H9 (cell line): ENCODE measurements around the gene WARS2. TPM values are rescaled to one million over a fixed set of nuclear protein-coding genes. Genes with fewer than 3 reads are reported as not detected.

ENCODE experiments used
- DNase-seq: peaks from one replicate; pipeline ENCODE4 v3.0.0-alpha.2; 2017
- H2AFZ ChIP-seq: one replicate; pipeline ENCODE4 v1.6.1; 2013; ENCODE audit warnings: mild to moderate bottlenecking, low read length, control low read depth, moderate library complexity
- H2AK5ac ChIP-seq: 2 replicates; pipeline ENCODE4 v1.6.1; 2013; ENCODE audit warnings: low read length, control low read depth, mixed read lengths; ENCODE audit not compliant: insufficient read length
- H2BK120ac ChIP-seq: one replicate; pipeline ENCODE4 v1.6.1; 2013; ENCODE audit warnings: low read depth, mild to moderate bottlenecking, low read length, control low read depth, inconsistent platforms; ENCODE audit not compliant: poor library complexity, severe bottlenecking
- H2BK12ac ChIP-seq: 2 replicates; pipeline ENCODE4 v1.6.1; 2013; ENCODE audit warnings: low read length, control low read depth, mixed read lengths, low read depth; ENCODE audit not compliant: insufficient read length
- H2BK15ac ChIP-seq: 2 replicates; pipeline ENCODE4 v1.6.1; 2013; ENCODE audit warnings: low read depth, low read length, control low read depth
- H2BK20ac ChIP-seq: one replicate; pipeline ENCODE4 v1.6.1; 2013; ENCODE audit warnings: low read depth, mild to moderate bottlenecking, low read length, control low read depth, inconsistent platforms; ENCODE audit not compliant: poor library complexity, severe bottlenecking
- H2BK5ac ChIP-seq: 2 replicates; pipeline ENCODE4 v1.6.1; 2013; ENCODE audit warnings: low read length, control low read depth, mixed read lengths; ENCODE audit not compliant: insufficient read length
- H3K14ac ChIP-seq: 2 replicates; pipeline ENCODE4 v1.6.1; 2013; ENCODE audit warnings: low read length, control low read depth; ENCODE audit not compliant: insufficient read depth
- H3K18ac ChIP-seq: 2 replicates; pipeline ENCODE4 v1.6.1; 2013; ENCODE audit warnings: low read depth, mild to moderate bottlenecking, mixed read lengths, low read length, control low read depth; ENCODE audit not compliant: insufficient read length
- H3K23ac ChIP-seq: 2 replicates; pipeline ENCODE4 v1.6.1; 2013; ENCODE audit warnings: low read length, control low read depth, mixed read lengths, low read depth; ENCODE audit not compliant: insufficient read length
- H3K23me2 ChIP-seq: 2 replicates; pipeline ENCODE4 v1.6.1; 2013; ENCODE audit warnings: low read depth, mild to moderate bottlenecking, mixed read lengths, low read length, control low read depth; ENCODE audit not compliant: insufficient read length, poor library complexity, severe bottlenecking
- H3K27ac ChIP-seq: 2 replicates; pipeline ENCODE4 v1.5.1; 2013; ENCODE audit warnings: low read length, control low read depth, mixed read lengths, low read depth; ENCODE audit not compliant: insufficient read length
- H3K27me3 ChIP-seq: 2 replicates; pipeline ENCODE4 v1.6.1; 2013; ENCODE audit warnings: low read length, control low read depth, inconsistent platforms; ENCODE audit not compliant: insufficient read depth
- H3K4ac ChIP-seq: 2 replicates; pipeline ENCODE4 v1.6.1; 2013; ENCODE audit warnings: low read depth, mild to moderate bottlenecking, control low read depth, inconsistent platforms, low read length, moderate library complexity
- H3K4me1 ChIP-seq: 2 replicates; pipeline ENCODE4 v1.6.1; 2013; ENCODE audit warnings: low read length, control low read depth, inconsistent platforms; ENCODE audit not compliant: insufficient read depth
- H3K4me2 ChIP-seq: 2 replicates; pipeline ENCODE4 v1.6.1; 2013; ENCODE audit warnings: low read length, control low read depth, mixed read lengths; ENCODE audit not compliant: insufficient read length, insufficient read depth
- H3K56ac ChIP-seq: 2 replicates; pipeline ENCODE4 v1.6.1; 2013; ENCODE audit warnings: low read depth, mild to moderate bottlenecking, mixed read lengths, low read length, control low read depth; ENCODE audit not compliant: insufficient read length
- H3K79me1 ChIP-seq: 2 replicates; pipeline ENCODE4 v1.6.1; 2013; ENCODE audit warnings: low read depth, mild to moderate bottlenecking, moderate library complexity, low read length, control low read depth, inconsistent platforms; ENCODE audit not compliant: insufficient read depth, poor library complexity, severe bottlenecking
- H3K79me2 ChIP-seq: 2 replicates; pipeline ENCODE4 v1.6.1; 2013; ENCODE audit warnings: low read length, control low read depth, inconsistent platforms; ENCODE audit not compliant: insufficient read depth
- H3K9ac ChIP-seq: 2 replicates; pipeline ENCODE4 v1.6.1; 2013; ENCODE audit warnings: low read length, control low read depth, mixed read lengths; ENCODE audit not compliant: insufficient read length; ENCODE audit errors: extremely low read depth
- H3K9me3 ChIP-seq: one replicate; pipeline ENCODE4 v1.6.1; 2013; ENCODE audit warnings: low read depth, low read length, inconsistent platforms; ENCODE audit not compliant: control insufficient read depth
- H3T11ph ChIP-seq: one replicate; pipeline ENCODE4 v1.6.1; 2013; ENCODE audit warnings: mild to moderate bottlenecking, low read length, control low read depth, inconsistent platforms
- H4K20me1 ChIP-seq: one replicate; pipeline ENCODE4 v1.6.1; 2013; ENCODE audit not compliant: control insufficient read depth, insufficient read length, insufficient read depth
- H4K5ac ChIP-seq: 2 replicates; pipeline ENCODE4 v1.6.1; 2013; ENCODE audit warnings: low read depth, mild to moderate bottlenecking, mixed read lengths, low read length, control low read depth; ENCODE audit not compliant: insufficient read length
- H4K8ac ChIP-seq: replicated peaks from 2 replicates; pipeline ENCODE4 v1.6.1; 2013; ENCODE audit warnings: low read length, control low read depth, mixed read lengths, low read depth; ENCODE audit not compliant: insufficient read length
- H4K91ac ChIP-seq: 2 replicates; pipeline ENCODE4 v1.6.1; 2013; ENCODE audit warnings: low read depth, mild to moderate bottlenecking, moderate library complexity, mixed read lengths, low read length, control low read depth; ENCODE audit not compliant: insufficient read length
- H3K27ac Mint-ChIP-seq, 3 experiments: 2 replicates in 2 of 3; 3 replicates in 1 of 3; pipeline ENCODE4 v1.8.0; 2020 to 2021; ENCODE audit warnings: mixed read lengths in 3 of 3, mild to moderate bottlenecking in 1 of 3, moderate library complexity in 1 of 3
- H3K27me3 Mint-ChIP-seq: 2 replicates; pipeline ENCODE4 v1.8.0; 2021; ENCODE audit warnings: low read depth, mild to moderate bottlenecking, moderate library complexity, mixed read lengths
- H3K36me3 Mint-ChIP-seq, 3 experiments: 2 replicates in 2 of 3; 3 replicates in 1 of 3; pipeline ENCODE4 v1.8.0; 2020 to 2021; ENCODE audit warnings: low read depth in 3 of 3, mixed read lengths in 3 of 3; ENCODE audit not compliant: insufficient read depth in 1 of 3
- H3K4me1 Mint-ChIP-seq, 2 experiments: 2 replicates each; pipeline ENCODE4 v1.8.0; 2020; ENCODE audit warnings: mixed read lengths in 2 of 2
- H3K4me3 Mint-ChIP-seq, 2 experiments: 2 replicates in 1 of 2; 3 replicates in 1 of 2; pipeline ENCODE4 v1.8.0; 2020 to 2021; ENCODE audit warnings: mild to moderate bottlenecking in 2 of 2, mixed read lengths in 2 of 2, moderate library complexity in 1 of 2
- H3K9me3 Mint-ChIP-seq, 2 experiments: 2 replicates in 1 of 2; 3 replicates in 1 of 2; pipeline ENCODE4 v1.8.0; 2020; ENCODE audit warnings: mild to moderate bottlenecking in 2 of 2, mixed read lengths in 2 of 2, moderate library complexity in 1 of 2
- WGBS: extraction: QIAGEN DNeasy Blood & Tissue Kit; methylation state at CpG from one replicate; pipeline ENCODE4 v1.1.7; 2013; ENCODE audit warnings: missing lambda C conversion rate, low lambda C conversion rate, mixed read lengths; ENCODE audit not compliant: insufficient read length; ENCODE audit errors: extremely low coverage; 5-methylcytosine and 5-hydroxymethylcytosine counted together
- total RNA-seq: library from RNA; stranded (reverse); gene quantifications from 2 replicates; pipeline ENCODE4 v1.2.1, GENCODE V29; 2021
- TF ChIP-seq, protein P1 (sequence below): fragments of 200-600 bp; sonication (generic); conservative IDR thresholded peaks from 3 replicates; pipeline ENCODE4 v1.8.0; 2021; ENCODE audit warnings: antibody characterized with exemption, mild to moderate bottlenecking

Gene WARS2
- total RNA-seq, 1 experiment from 2014 or later = 9.7 TPM

DNA sequence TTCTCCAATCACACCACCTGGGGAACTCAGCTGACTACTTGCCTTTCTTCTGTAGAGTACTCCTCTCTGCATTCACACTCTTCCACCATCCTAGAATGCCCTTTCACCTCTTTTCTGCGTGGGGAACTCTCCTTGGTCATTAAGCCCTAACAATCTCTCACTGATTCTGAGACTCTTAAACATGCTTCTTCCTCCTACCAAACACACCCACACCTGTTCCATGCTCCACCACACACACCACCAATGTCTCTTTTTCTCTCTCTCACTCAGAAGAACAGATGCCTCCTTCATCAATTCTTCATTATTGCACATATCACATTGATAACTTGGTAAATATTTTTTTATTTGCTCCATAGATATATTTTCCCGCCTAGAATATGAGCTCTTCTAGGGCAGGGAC lies 53.6 kb downstream of the WARS2 start:
- DNase-seq = no peak
- Mint-ChIP-seq H3K4me1 (peaks cover 14 to 15% of the 10 kb centered on the region in 2 experiments), H3K27ac (no peak overlapping the region; a peak in 1 of 7 replicates), H3K27me3 (no peaks in the 10 kb centered on the region), H3K9me3 (no peaks in the 10 kb centered on the region), H3K36me3 (no peaks in the 10 kb centered on the region; a peak in 2 of 7 replicates), H3K4me3 (no peak overlapping the region)
- Histone ChIP-seq H4K5ac (no peak overlapping the region), H2BK15ac (no peak overlapping the region), H3K23ac (no peak overlapping the region), H3K27ac (no peak overlapping the region), H3T11ph (no peak overlapping the region), H3K9me3 (no peaks in the 10 kb centered on the region), H4K8ac (no peak overlapping the region), H4K20me1 (no peaks in the 10 kb centered on the region), H2AK5ac (no peak overlapping the region), H2BK5ac (no peak overlapping the region), H3K14ac (no peak overlapping the region), H3K4me2 (no peak overlapping the region), H3K79me1 (no peaks in the 10 kb centered on the region), H4K91ac (no peak overlapping the region), H3K27me3 (no peaks in the 10 kb centered on the region), H2BK120ac (no peak overlapping the region), H3K4ac (no peak overlapping the region), H3K4me1 (no peaks in the 10 kb centered on the region), H3K9ac (no peak overlapping the region), H3K18ac (no peak overlapping the region), H2BK20ac (no peak overlapping the region), H3K56ac (no peak overlapping the region), H2BK12ac (no peak overlapping the region), H3K79me2 (no peaks in the 10 kb centered on the region), H3K23me2 (no peaks in the 10 kb centered on the region), H2AFZ (no peak overlapping the region)
- WGBS = no CpG with 5 or more reads among the region's 2 CpGs
- TF ChIP-seq, protein P1, sequence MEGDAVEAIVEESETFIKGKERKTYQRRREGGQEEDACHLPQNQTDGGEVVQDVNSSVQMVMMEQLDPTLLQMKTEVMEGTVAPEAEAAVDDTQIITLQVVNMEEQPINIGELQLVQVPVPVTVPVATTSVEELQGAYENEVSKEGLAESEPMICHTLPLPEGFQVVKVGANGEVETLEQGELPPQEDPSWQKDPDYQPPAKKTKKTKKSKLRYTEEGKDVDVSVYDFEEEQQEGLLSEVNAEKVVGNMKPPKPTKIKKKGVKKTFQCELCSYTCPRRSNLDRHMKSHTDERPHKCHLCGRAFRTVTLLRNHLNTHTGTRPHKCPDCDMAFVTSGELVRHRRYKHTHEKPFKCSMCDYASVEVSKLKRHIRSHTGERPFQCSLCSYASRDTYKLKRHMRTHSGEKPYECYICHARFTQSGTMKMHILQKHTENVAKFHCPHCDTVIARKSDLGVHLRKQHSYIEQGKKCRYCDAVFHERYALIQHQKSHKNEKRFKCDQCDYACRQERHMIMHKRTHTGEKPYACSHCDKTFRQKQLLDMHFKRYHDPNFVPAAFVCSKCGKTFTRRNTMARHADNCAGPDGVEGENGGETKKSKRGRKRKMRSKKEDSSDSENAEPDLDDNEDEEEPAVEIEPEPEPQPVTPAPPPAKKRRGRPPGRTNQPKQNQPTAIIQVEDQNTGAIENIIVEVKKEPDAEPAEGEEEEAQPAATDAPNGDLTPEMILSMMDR = no peak
